ENCODE data around the gene KIF4A. TPM values are rescaled to one million over a fixed set of nuclear protein-coding genes. Genes with fewer than 3 reads are reported as not detected.

The KIF4A gene
- total RNA-seq, 2 experiments from 2014 or later, result 27.9 to 28.8 TPM

GRCh38 chrX:70466968-70467367 is 177.1 kb downstream of the KIF4A start:
- no peak for ATAC-seq (ENCODE audit: low read depth)
- peaks cover 9% of the 10 kb centered on the region for H3K4me1 Mint-ChIP-seq
- peaks cover 9% of the 10 kb centered on the region for H3K36me3 Mint-ChIP-seq
- DNase-seq, result no peak
- no peaks in the 10 kb centered on the region for H3K9me3 Mint-ChIP-seq
- POLR2A ChIA-PET, result no interaction called here
- H3K27ac Mint-ChIP-seq, result no peak overlapping the region
- H3K27me3 Mint-ChIP-seq, result no peaks in the 10 kb centered on the region
- no peak overlapping the region for H3K4me3 Mint-ChIP-seq

- peaks cover 9% of the 10 kb centered on the region for H3K36me3 Mint-ChIP-seq
- no peaks in the 10 kb centered on the region for H3K27me3 Mint-ChIP-seq
- H3K4me1 Mint-ChIP-seq, result peaks cover 9% of the 10 kb centered on the region
- no peak overlapping the region for H3K27ac Mint-ChIP-seq
- H3K4me3 Mint-ChIP-seq, result no peak overlapping the region
- DNase-seq (no peak), ATAC-seq (ENCODE audit: low read depth) (no peak)
- POLR2A ChIA-PET, result no interaction called here
- H3K9me3 Mint-ChIP-seq, result no peaks in the 10 kb centered on the region
Observed at GRCh38 chrX:70468709-70469108, 178.8 kb downstream of the KIF4A start.

Other genes with a start within 250 kb of the KIF4A start
- not detected for gene AWAT2, start 240.2 kb upstream of the KIF4A start, total RNA-seq
- not detected for gene OTUD6A, start 227.6 kb upstream of the KIF4A start, total RNA-seq
- gene IGBP1, start 156.7 kb upstream of the KIF4A start, total RNA-seq, result 10 to 100 TPM; 52.8 to 57.8 TPM
- gene DGAT2L6, start 112.6 kb upstream of the KIF4A start, total RNA-seq, result not detected
- not detected for gene AWAT1, start 55.4 kb upstream of the KIF4A start, total RNA-seq
- gene P2RY4, start 29.9 kb upstream of the KIF4A start, total RNA-seq, result under 1 TPM in 1 of 2 experiments, not detected in 1; 0.19 TPM
- gene ARR3, start 21.8 kb upstream of the KIF4A start, total RNA-seq, result not detected
- not detected for gene RAB41, start 7.9 kb upstream of the KIF4A start, total RNA-seq
- 10 to 100 TPM; 27.0 to 31.2 TPM for gene PDZD11, start 177 bp upstream of the KIF4A start, total RNA-seq
- not detected for gene GDPD2, start 133.2 kb downstream of the KIF4A start, total RNA-seq
- gene DLG3, start 154.7 kb downstream of the KIF4A start, total RNA-seq, result 10 to 100 TPM; 25.4 to 29.0 TPM

Data from activated naive CD8-positive, alpha-beta T cell treated with anti-CD3 and anti-CD28 coated beads, Interleukin-2, amount 10 ng/mL, durations not matched to agents 7 days and 5 days (primary cell).